SK-N-SH (cell line): ENCODE results near the gene GPR18. TPM values are rescaled to one million over a fixed set of nuclear protein-coding genes. Genes with fewer than 3 reads are reported as not detected.

ENCODE experiments used
- CTCF ChIA-PET: fragments of 300-600, 350-600 bp; formaldehyde crosslinking; extraction: SDS; loops from one replicate; lab custom pipeline; 2021; lab: Yijun Ruan, JAX
- POLR2A ChIA-PET: fragments of 350-600 bp; sonication (Branson Sonifier 250); formaldehyde crosslinking; extraction: SDS; loops from one replicate; lab custom pipeline; 2020; ENCODE audit warnings: antibody characterized with exemption, inconsistent platforms; lab: Yijun Ruan, JAX
- DNase-seq: peaks from one replicate; pipeline ENCODE4 v3.0.0; 2012
- H2AFZ ChIP-seq: fragments of 200-600 bp; sonication (generic); 2 replicates; pipeline ENCODE4 v1.8.1; 2016; ENCODE audit warnings: antibody characterized with exemption, mild to moderate bottlenecking, low read depth
- H3F3A ChIP-seq: fragments of 200-600 bp; sonication (generic); replicated peaks from 2 replicates; pipeline ENCODE3; 2016; ENCODE audit warnings: antibody characterized with exemption, mild to moderate bottlenecking; ENCODE audit not compliant: insufficient read depth
- H3K27ac ChIP-seq, 2 experiments: fragments of 200-500 bp in 1 of 2; fragments of 200-600 bp in 1 of 2; sonication (Bioruptor generic) in 1 of 2; sonication (generic), shearing (Covaris generic) in 1 of 2; 2 replicates each; pipeline versions ENCODE4 v1.5.1 to v1.6.1; 2014 to 2016; ENCODE audit warnings: low read depth in 2 of 2, inconsistent platforms in 1 of 2, low read length in 1 of 2, mild to moderate bottlenecking in 1 of 2, mixed read lengths in 1 of 2
- H3K27me3 ChIP-seq: fragments of 200-600 bp; sonication (generic), shearing (Covaris generic); 2 replicates; pipeline ENCODE4 v1.6.1; 2016; ENCODE audit warnings: mixed run types; ENCODE audit not compliant: insufficient read depth
- H3K36me3 ChIP-seq, 2 experiments: fragments of 200-500 bp in 1 of 2; fragments of 200-600 bp in 1 of 2; sonication (Bioruptor generic) in 1 of 2; sonication (generic) in 1 of 2; replicated peaks in 1 of 2; 2 replicates each; pipeline versions ENCODE3 to v1.5.1; 2014 to 2016; ENCODE audit warnings: low read length in 1 of 2, mild to moderate bottlenecking in 1 of 2; ENCODE audit not compliant: insufficient read depth in 2 of 2, control insufficient read depth in 1 of 2
- H3K4me1 ChIP-seq, 2 experiments: fragments of 200-500 bp in 1 of 2; fragments of 200-600 bp in 1 of 2; sonication (Bioruptor generic) in 1 of 2; sonication (generic), shearing (Covaris generic) in 1 of 2; 2 replicates each; pipeline versions ENCODE4 v1.5.1 to v1.6.1; 2014 to 2016; ENCODE audit warnings: low read depth in 1 of 2, low read length in 1 of 2, mixed run types in 1 of 2; ENCODE audit not compliant: insufficient read depth in 2 of 2, control insufficient read depth in 1 of 2
- H3K4me2 ChIP-seq: fragments of 200-600 bp; sonication (generic), shearing (Covaris generic); 2 replicates; pipeline ENCODE4 v1.6.1; 2017; ENCODE audit warnings: mixed run types
- H3K4me3 ChIP-seq, 2 experiments: fragments of 200-500 bp in 1 of 2; fragments of 200-600 bp in 1 of 2; sonication (Bioruptor generic) in 1 of 2; sonication (generic), shearing (Covaris generic) in 1 of 2; 2 replicates each; pipeline versions ENCODE4 v1.5.1 to v1.8.1; 2014 to 2016; ENCODE audit warnings: low read depth in 2 of 2, inconsistent platforms in 1 of 2, low read length in 1 of 2, mild to moderate bottlenecking in 1 of 2, mixed read lengths in 1 of 2, moderate library complexity in 1 of 2
- H3K79me2 ChIP-seq: fragments of 200-600 bp; sonication (generic); 2 replicates; pipeline ENCODE4 v1.8.1; 2017; ENCODE audit warnings: mild to moderate bottlenecking; ENCODE audit not compliant: insufficient read depth
- H3K9ac ChIP-seq: fragments of 200-600 bp; sonication (generic); 2 replicates; pipeline ENCODE4 v1.6.1; 2017; ENCODE audit warnings: mixed run types
- H3K9me2 ChIP-seq: fragments of 200-600 bp; sonication (generic); 2 replicates; pipeline ENCODE4 v1.6.1; 2017; ENCODE audit warnings: mixed run types
- H3K9me3 ChIP-seq: fragments of 200-600 bp; sonication (generic); 2 replicates; pipeline ENCODE4 v1.6.1; 2017; ENCODE audit warnings: mixed run types, mild to moderate bottlenecking, moderate library complexity
- H4K20me1 ChIP-seq: fragments of 200-600 bp; sonication (generic); 2 replicates; pipeline ENCODE4 v1.6.1; 2017; ENCODE audit warnings: mild to moderate bottlenecking, mixed run types; ENCODE audit not compliant: insufficient read depth
- ELF1 ChIP-seq: IDR thresholded peaks from 2 replicates; pipeline ENCODE4 v1.4.0; 2012
- EP300 ChIP-seq, 2 experiments: IDR thresholded peaks; 2 replicates each; pipeline versions ENCODE4 v1.4.0 to v1.6.1; 2012; ENCODE audit warnings: borderline replicate concordance in 1 of 2, low read depth in 1 of 2, low read length in 1 of 2
- FOXM1 ChIP-seq: IDR thresholded peaks from 2 replicates; pipeline ENCODE4 v1.4.0; 2012; ENCODE audit warnings: low read depth, mild to moderate bottlenecking
- GATA2 ChIP-seq: sonication (generic); formaldehyde crosslinking; IDR thresholded peaks from 2 replicates; pipeline ENCODE4 v1.5.0; 2020; ENCODE audit warnings: mild to moderate bottlenecking, missing genetic modification reagents
- MEF2A ChIP-seq: IDR thresholded peaks from 2 replicates; pipeline ENCODE4 v1.4.0; 2012; ENCODE audit warnings: low read depth, borderline replicate concordance
- MXI1 ChIP-seq: IDR thresholded peaks from 2 replicates; pipeline ENCODE4 v1.6.1; 2012; ENCODE audit warnings: mild to moderate bottlenecking, low read depth, low read length, improper control_type of control experiment
- NRF1 ChIP-seq: IDR thresholded peaks from 2 replicates; pipeline ENCODE4 v1.6.1; 2012; ENCODE audit warnings: low read depth, mild to moderate bottlenecking, low read length
- POLR2AphosphoS5 ChIP-seq: IDR thresholded peaks from 2 replicates; pipeline ENCODE4 v1.6.1; 2012; ENCODE audit warnings: low read depth, low read length
- RAD21 ChIP-seq: IDR thresholded peaks from 2 replicates; pipeline ENCODE4 v1.6.1; 2012; ENCODE audit warnings: mild to moderate bottlenecking, low read length
- USF1 ChIP-seq: IDR thresholded peaks from 2 replicates; pipeline ENCODE4 v1.4.0; 2012; ENCODE audit warnings: low read depth, borderline replicate concordance
- USF2 ChIP-seq: fragments of 150-350 bp; IDR thresholded peaks from 2 replicates; pipeline ENCODE4 v1.6.1; 2017; ENCODE audit warnings: antibody characterized with exemption, low read length, low read depth, borderline replicate concordance
- WGBS: methylation state at CpG from one replicate; pipeline ENCODE4 v1.1.6; 2017; ENCODE audit warnings: low lambda C conversion rate; 5-methylcytosine and 5-hydroxymethylcytosine counted together
- polyA plus RNA-seq, 3 experiments: library from polyadenylated mRNA; depleted of rRNA; stranded (reverse); fragments of >200 nt; gene quantifications; 2 replicates each; pipeline ENCODE4 v1.2.3, GENCODE V29; 2012

The GPR18 gene
- polyA plus RNA-seq, 1 of the 3 experiments (the other 2 are of a cell fraction): not detected

GRCh38 chr13:99224021-99224420 lies 34.2 kb downstream of the GPR18 start:
- POLR2A ChIA-PET: interaction anchor here (0.9 kb wide), 1 partner anchor 23 kb away, joined by 4 read pairs; the partner anchor contains the start of gene UBAC2

GRCh38 chr13:99223587-99223986 lies 34.6 kb downstream of the GPR18 start:
- Histone ChIP-seq H3K4me3 (no peak overlapping the region), H3K79me2 (peaks cover 89% of the 10 kb centered on the region), H3K4me2 (no peak overlapping the region), H3K4me1 (peaks cover under 1 to 3% of the 10 kb centered on the region in 2 experiments; a peak in 2 of 4 replicates), H3K27me3 (no peaks in the 10 kb centered on the region), H3K9me3 (no peaks in the 10 kb centered on the region), H3K27ac (no peak overlapping the region), H4K20me1 (no peaks in the 10 kb centered on the region; the same call in 1 of the 2 replicates), H3K36me3 (peaks cover 6 to 13% of the 10 kb centered on the region in 2 experiments), H2AFZ (no peak overlapping the region), H3F3A (peaks cover 8% of the 10 kb centered on the region), H3K9ac (no peak overlapping the region), H3K9me2 (no peaks in the 10 kb centered on the region)
- TF ChIP-seq GATA2 (CRISPR knock-in tag) (no peak), MXI1 (no peak), EP300 (IDR thresholded peaks at IDR 0.05; ENCODE audit: borderline replicate concordance in 1 of 2, low read depth in 1 of 2, low read length in 1 of 2) (no peak), MEF2A (no peak)
- DNase-seq: no peak
- ChIA-PET CTCF (interaction anchor here (1.2 kb wide), 1 partner anchor 213 kb away, joined by 3 read pairs; no protein-coding TSS in a partner anchor), POLR2A (interaction anchor here (0.9 kb wide), 1 partner anchor 23 kb away, joined by 4 read pairs; the partner anchor contains the start of gene UBAC2)
- 95% methylated on average over 1 of the region's 1 CpG for WGBS

More at GRCh38 chr13:99224021-99224420, 34.2 kb downstream of the GPR18 start:
- Histone ChIP-seq H3K9me2 (no peaks in the 10 kb centered on the region), H3K4me2 (no peak overlapping the region), H3K79me2 (peaks cover 84% of the 10 kb centered on the region), H3K36me3 (peaks cover 6 to 13% of the 10 kb centered on the region in 2 experiments), H3K4me1 (peaks cover 3% of the 10 kb centered on the region in 2 experiments; a peak in 3 of 4 replicates), H2AFZ (no peak overlapping the region), H3F3A (peaks cover 12% of the 10 kb centered on the region), H3K27me3 (no peaks in the 10 kb centered on the region), H3K27ac (no peak overlapping the region), H3K4me3 (no peak overlapping the region), H3K9ac (no peak overlapping the region), H4K20me1 (no peaks in the 10 kb centered on the region; the same call in 1 of the 2 replicates), H3K9me3 (no peaks in the 10 kb centered on the region)
- 83% methylated on average over 2 of the region's 2 CpGs for WGBS
- CTCF ChIA-PET: interaction anchor here (1.2 kb wide), 1 partner anchor 212 kb away, joined by 3 read pairs; no protein-coding TSS in a partner anchor
- TF ChIP-seq NRF1 (no peak), FOXM1 (no peak), USF2 (no peak), USF1 (no peak), POLR2AphosphoS5 (no peak), ELF1 (no peak), RAD21 (no peak), GATA2 (CRISPR knock-in tag) (no peak)
- no peak for DNase-seq
